ENCODE data around the gene GAL3ST3.
A peak's percentile ranks its signal among the peaks of the same experiment; 100 is the strongest.

Gene GAL3ST3

GRCh38 chr11:66051766-66052663 is 3.1 kb upstream of the GAL3ST3 start, which contains the start of gene SF3B2:
Gene SF3B2 (plus strand): TSS chr11:66052364. CDS start chr11:66052385, 21 bp downstream.
- no peak for TF ChIP-seq CTCF (IDR thresholded peaks at IDR 0.05; ENCODE audit: insufficient read depth, low read depth, low read length, missing control alignments)
- DNase-seq (ENCODE audit: low read depth), result peak; percentile 100
- peak within 1 kb of the TSS; percentile 98 for H3K4me3 ChIP-seq (ENCODE audit: low read length)

- TF ChIP-seq CTCF (IDR thresholded peaks at IDR 0.05; ENCODE audit: insufficient read depth, low read depth, low read length, missing control alignments), result no peak
- H3K4me3 ChIP-seq (ENCODE audit: low read length), result peak overlapping the region; percentile 58
- DNase-seq (ENCODE audit: low read depth), result no peak
These were observed 2.4 kb upstream of the GAL3ST3 start for GRCh38 chr11:66051371-66051765.

- H3K4me3 ChIP-seq (ENCODE audit: low read length), result no peak overlapping the region
- no peak for DNase-seq (ENCODE audit: low read depth)
- TF ChIP-seq CTCF (IDR thresholded peaks at IDR 0.05; ENCODE audit: insufficient read depth, low read depth, low read length, missing control alignments), result no peak
These were observed 1.7 kb upstream of the GAL3ST3 start for GRCh38 chr11:66050581-66051231.

- TF ChIP-seq CTCF (IDR thresholded peaks at IDR 0.05; ENCODE audit: insufficient read depth, low read depth, low read length, missing control alignments), result no peak
- no peak overlapping the region for H3K4me3 ChIP-seq (ENCODE audit: low read length)
- DNase-seq (ENCODE audit: low read depth), result no peak
These were observed 1.2 kb downstream of the GAL3ST3 start for GRCh38 chr11:66047541-66048365.

GRCh38 chr11:66046901-66047300 is 2.1 kb downstream of the GAL3ST3 start:
- no peak for DNase-seq (ENCODE audit: low read depth)
- TF ChIP-seq CTCF (IDR thresholded peaks at IDR 0.05; ENCODE audit: insufficient read depth, low read depth, low read length, missing control alignments), result no peak
- H3K4me3 ChIP-seq (ENCODE audit: low read length), result no peak overlapping the region

- DNase-seq (ENCODE audit: low read depth), result peak; percentile 80
- peak; percentile 87 for TF ChIP-seq CTCF (IDR thresholded peaks at IDR 0.05; ENCODE audit: insufficient read depth, low read depth, low read length, missing control alignments)
- H3K4me3 ChIP-seq (ENCODE audit: low read length), result no peak overlapping the region
These were observed 3.8 kb downstream of the GAL3ST3 start for GRCh38 chr11:66045177-66045639.
